Left ventricle myocardium superior (tissue), 1 donor: ENCODE data around the gene TBKBP1. TPM values are rescaled to one million over a fixed set of nuclear protein-coding genes. Genes with fewer than 3 reads are reported as not detected.
"Not testable (repeated sequence)": the region's sequence is repeated elsewhere in the genome, so short reads cannot be mapped to it uniquely, and the experiment has no call there.

Experiments
- ATAC-seq: fragments of 200-7000 bp; cut with Tn5 transposase; one replicate; pipeline ENCODE4 v1.9.1; 2020; ENCODE audit warnings: mild to moderate bottlenecking, moderate library complexity
- DNase-seq: peaks from one replicate; pipeline ENCODE4 v3.0.0-alpha.2; 2020
- intact Hi-C: fragments of 100-400 bp; cut with micrococcal nuclease; formaldehyde crosslinking; loops from one replicate; pipeline ENCODE4 v1.11.0; 2022
- total RNA-seq: library from RNA; stranded (reverse); fragmentation: NEBNext Ultra II Directional; extraction: Animal tissue kit (Norgen Biotek cat#: 25700); gene quantifications from one replicate; pipeline ENCODE4 v1.2.1, GENCODE V29; 2021
- donor health status: DM: no; HTN: yes; CAD: no; lungs with severe emphysema.

TBKBP1 gene
- total RNA-seq, 1 donor from 2014 or later: 15.9 TPM

DNA sequence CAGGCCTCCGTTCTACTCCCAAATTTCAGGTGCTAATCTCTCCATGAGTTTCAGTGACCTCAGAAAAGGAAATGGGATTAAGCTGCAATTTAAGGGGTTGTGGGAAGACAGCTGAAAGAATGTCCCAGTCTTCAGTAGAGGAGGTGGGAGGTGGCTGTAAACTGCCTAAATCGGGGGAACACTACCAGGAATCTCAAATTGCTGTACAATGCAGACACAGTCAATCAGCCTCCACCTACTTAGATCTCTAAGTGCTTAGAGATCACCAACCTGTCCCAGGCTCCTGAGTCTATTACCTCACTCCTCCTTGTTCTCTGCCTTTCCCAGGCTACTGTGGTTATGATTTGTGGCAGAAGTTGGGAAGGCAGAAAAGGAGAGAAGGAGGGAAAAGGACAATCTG, 30.7 kb downstream of the TBKBP1 start:
- intact Hi-C loops: no loop called here
- no peak for ATAC-seq
- no peak for DNase-seq

DNA sequence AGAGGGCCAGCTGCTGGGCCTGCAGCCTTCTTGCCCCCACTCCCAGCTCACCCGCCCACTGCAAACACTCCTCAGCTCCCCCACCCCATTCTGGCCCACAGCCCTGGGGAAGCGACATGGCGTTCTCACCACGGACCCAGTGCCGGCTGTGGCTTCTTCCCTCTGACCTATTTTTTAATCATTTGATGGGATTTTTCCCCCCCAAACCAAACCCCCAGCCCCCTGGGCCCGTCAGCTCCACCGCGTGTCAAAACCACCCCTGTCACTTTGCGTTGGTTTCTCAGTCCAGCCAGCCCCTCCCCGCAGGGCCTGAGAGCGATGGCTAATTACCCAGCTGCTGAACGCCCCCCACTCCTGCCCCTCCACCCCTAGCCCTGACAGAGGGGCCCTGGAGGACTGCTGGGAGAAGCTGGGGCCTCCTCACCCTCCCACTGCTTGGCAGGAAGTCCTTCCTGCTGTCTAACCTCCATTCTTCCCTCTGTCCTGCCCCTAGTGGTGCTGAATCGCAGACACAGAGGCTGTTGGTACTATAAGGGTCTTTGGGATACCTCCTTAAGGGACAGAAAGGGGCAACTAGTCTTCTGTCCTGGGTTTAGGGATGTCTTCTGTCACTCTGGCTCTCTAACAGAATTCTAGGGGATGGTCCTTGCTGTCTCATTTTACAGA, 31.6 kb downstream of the TBKBP1 start:
- intact Hi-C loops: no loop called here
- ATAC-seq (no peak), DNase-seq (peak; percentile 12)

DNA sequence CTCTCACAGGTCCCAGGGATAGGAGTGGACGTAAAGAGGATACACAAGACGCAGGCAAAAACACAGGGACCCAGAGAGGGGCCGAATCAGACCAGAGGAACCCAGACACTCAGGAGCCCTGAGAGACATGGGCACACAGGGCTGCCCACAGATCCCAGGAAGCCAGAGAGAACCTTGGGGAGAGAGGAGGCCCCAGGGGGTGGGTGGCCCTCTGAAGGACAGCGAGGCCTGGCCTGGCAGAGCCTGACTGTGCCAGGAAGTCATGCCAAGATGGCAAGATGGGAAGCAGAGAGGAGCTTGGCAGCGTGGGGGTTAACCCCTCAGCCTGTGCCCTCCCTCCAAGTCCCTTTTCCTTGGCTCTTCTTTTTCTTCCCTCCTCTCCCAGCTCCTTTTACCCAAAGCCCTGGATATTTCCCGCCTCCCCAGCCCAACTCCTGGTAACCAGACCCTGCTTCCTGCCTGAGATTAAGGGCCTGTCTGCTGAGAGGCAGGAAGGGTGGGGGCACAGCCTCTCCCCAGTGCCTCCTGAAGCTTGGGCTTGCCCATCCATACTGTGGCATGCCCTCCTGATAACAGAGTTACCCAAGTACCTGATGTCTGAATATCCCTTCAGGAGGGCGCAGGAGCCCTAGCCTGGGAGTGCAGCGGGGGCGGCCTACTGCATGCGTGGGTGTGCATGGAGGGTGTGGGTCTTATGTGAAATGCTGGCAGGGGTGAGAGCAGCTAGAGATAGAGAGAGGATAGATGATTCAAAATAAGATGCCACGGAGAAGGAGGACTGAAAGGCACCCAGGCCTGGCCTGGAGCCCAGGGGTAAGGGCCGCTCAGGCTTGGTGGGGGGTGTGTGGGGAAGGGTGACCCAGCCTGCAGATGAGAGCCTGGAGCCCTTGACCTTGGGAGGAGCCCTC, 33.1 kb downstream of the TBKBP1 start:
- no peak for ATAC-seq
- peak; percentile 16 for DNase-seq
- intact Hi-C loops: no loop called here

DNA sequence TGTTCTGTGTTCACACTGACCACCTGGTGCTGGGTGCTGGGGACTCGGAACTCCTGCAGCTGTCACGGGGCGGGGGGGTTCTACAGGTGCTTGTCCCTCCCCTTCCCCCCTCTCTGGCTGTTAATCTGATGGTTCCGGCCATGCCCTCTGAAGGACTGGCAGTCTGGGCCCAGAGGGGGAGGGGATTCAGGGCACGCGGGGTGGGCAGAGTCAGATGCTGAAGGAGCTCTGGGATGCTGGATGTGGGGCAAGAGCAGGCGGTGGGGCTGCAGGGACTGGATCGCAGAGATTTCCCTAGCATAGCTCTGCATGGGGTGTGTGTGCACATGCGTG, 33.7 kb downstream of the TBKBP1 start:
- no peak for ATAC-seq
- intact Hi-C loops: no loop called here
- DNase-seq: no peak

- ATAC-seq (no peak), DNase-seq (no peak)
- intact Hi-C loops: no loop called here
These were observed 34.4 kb downstream of the TBKBP1 start for GRCh38 chr17:47728214-47728877.

GRCh38 chr17:47729476-47729875, 35.5 kb downstream of the TBKBP1 start:
- DNase-seq (no peak), ATAC-seq (no peak)
- intact Hi-C loops: no loop called here

DNA sequence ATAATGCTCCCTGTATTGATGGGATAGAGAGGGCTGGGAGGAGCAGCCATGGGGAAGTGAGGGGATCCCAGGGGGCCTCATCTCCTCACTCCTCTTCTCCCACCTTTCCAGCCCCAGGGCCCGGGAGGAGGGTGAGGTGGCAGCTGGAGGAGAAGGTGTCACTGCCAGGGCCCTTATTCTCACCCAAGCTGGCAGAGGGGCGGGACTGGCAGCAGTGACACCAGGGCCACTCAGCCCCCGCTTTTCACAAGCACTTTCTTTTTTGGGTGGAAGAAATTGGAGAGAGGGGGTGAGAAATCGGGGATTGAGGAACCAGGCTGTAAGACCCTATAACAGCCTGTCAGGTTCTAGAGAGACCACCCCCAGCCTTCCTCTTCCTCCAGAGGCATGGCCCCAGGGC, 36.7 kb downstream of the TBKBP1 start:
- ATAC-seq: no peak
- intact Hi-C loops: no loop called here
- DNase-seq: peak; percentile 16

DNA sequence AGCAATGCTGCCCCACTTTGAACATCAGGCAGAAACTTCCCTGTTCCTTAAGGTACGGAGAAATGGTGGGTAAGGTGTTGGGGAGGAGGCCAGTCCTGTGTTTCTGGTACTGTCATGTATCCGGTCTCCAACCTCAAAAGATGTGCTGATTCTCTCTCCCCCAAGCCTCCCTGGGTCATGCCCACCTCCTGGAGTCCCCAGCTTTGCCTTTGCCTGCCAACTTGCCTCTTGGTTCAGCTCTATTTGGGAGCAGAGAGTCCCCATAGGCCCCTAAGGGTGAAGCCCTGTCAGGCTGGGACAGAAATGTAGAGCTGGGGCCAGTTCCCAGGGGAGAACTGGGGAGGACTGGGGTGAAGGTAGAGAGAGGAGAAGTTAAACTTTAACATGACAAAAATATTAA, 37.4 kb downstream of the TBKBP1 start:
- intact Hi-C loops: no loop called here
- DNase-seq: no peak
- no peak for ATAC-seq

GRCh38 chr17:47732399-47733046, 38.6 kb downstream of the TBKBP1 start:
- ATAC-seq (no peak), DNase-seq (no peak)
- intact Hi-C loops: no loop called here

GRCh38 chr17:47733047-47733673, 39.2 kb downstream of the TBKBP1 start, which contains the start of gene TBX21:
TSS of gene TBX21 (plus strand) at chr17:47733236. CDS start at chr17:47733455, 219 bp downstream.
- peak; percentile 87 for ATAC-seq
- intact Hi-C loops: no loop called here
- DNase-seq: peak; percentile 78

GRCh38 chr17:47733674-47734410, 39.9 kb downstream of the TBKBP1 start:
- intact Hi-C loops: no loop called here
- DNase-seq: no peak
- ATAC-seq: peak; percentile 24

DNA sequence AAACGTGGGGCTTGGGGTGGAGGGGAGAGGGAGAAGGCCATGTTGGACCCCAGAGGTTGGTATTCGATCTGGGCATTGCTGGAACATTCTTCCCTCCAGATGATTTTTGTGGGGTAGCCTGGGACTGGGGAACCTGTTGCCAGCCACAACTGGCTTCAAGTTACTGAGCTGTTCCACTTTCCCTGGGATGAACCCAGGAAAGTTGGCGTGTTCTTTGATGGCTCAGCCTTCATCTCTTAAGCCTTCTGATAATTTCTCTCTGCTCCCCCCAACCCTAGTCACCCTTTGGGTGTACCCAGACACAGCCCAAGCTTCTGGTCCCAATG, 41.1 kb downstream of the TBKBP1 start:
- DNase-seq: no peak
- intact Hi-C loops: no loop called here
- ATAC-seq: no peak

GRCh38 chr17:47735536-47736011, 41.6 kb downstream of the TBKBP1 start:
- intact Hi-C loops: no loop called here
- DNase-seq: no peak
- ATAC-seq: no peak

DNA sequence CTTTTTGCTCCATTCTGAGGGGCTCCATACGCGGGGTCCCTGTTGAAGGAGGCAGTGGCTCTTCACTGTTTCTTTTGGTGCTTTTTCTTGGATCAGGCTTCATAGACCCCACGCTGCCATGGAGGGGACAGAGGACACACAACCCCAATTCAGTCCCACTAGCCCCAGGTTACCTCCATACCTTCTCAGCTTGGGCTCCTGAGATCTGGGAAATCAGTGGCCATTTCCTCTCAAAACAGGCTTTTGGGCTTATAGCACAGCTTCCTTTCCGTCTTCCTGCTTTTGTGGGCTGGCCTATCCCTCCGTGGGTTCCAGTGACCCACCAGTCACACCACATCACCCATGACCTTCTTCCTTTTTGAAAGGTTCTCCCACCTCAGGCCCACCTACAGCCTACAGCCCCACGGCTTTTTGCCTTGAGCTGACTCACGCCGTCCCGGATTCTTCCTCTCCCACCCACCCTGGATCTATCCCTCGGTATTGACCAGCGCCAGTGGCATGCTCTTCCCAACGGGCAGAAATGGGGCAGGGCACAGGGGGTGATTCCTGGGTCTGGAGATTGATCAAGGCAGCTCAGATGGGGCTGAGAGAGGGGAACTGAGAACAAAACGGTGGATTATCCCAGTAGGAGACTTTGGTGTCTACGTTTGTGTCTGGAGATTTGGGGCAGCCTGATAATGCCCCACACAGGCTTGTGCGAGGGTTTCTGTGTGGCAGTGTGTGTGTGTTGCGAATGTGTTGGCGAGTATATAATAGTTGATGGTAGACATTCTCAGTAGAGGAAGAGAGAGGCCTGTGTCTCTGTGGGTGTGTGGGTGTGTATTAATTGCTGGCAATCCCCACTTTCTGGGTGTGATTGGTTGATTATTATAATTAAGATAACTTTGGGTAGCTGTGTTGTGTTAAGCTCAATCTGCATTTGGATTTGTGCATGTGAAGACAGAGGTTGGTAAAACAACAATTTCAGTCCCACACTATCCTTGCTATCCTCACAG, 42.8 kb downstream of the TBKBP1 start:
- DNase-seq (no peak), ATAC-seq (no peak)
- intact Hi-C loops: no loop called here

GRCh38 chr17:47738178-47738577, 44.2 kb downstream of the TBKBP1 start:
- no peak for DNase-seq
- intact Hi-C loops: no loop called here
- no peak for ATAC-seq

DNA sequence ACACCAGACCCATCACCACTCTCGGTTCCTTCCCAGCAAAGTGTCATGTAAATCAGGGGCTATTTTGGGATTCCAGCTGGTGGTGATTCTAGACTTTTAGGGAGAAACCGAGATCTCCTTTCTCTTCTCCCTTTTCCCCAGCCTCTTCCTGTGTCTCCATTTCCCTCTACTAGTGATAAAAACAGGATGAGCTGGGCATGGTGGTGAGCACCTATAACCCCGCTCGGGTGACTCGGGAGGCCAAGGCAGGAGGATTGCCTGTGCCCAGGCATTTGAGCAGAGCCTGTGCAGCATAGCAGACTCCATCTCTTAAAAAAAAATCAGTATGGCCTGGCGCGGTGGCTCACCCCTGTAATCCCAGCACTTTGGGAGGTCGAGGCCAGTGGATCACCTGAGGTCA, 45.2 kb downstream of the TBKBP1 start:
- no peak for DNase-seq
- intact Hi-C loops: no loop called here

GRCh38 chr17:47739945-47740344, 46.0 kb downstream of the TBKBP1 start:
- DNase-seq, ATAC-seq, intact Hi-C loops: not testable (repeated sequence)

More for the DNA sequence above, 45.2 kb downstream of the TBKBP1 start:
- no peak for ATAC-seq
